Measurements from ENCODE around the gene NBEA.
"Not testable (repeated sequence)": the region's sequence is repeated elsewhere in the genome, so short reads cannot be mapped to it uniquely, and the experiment has no call there.

NBEA gene

DNA sequence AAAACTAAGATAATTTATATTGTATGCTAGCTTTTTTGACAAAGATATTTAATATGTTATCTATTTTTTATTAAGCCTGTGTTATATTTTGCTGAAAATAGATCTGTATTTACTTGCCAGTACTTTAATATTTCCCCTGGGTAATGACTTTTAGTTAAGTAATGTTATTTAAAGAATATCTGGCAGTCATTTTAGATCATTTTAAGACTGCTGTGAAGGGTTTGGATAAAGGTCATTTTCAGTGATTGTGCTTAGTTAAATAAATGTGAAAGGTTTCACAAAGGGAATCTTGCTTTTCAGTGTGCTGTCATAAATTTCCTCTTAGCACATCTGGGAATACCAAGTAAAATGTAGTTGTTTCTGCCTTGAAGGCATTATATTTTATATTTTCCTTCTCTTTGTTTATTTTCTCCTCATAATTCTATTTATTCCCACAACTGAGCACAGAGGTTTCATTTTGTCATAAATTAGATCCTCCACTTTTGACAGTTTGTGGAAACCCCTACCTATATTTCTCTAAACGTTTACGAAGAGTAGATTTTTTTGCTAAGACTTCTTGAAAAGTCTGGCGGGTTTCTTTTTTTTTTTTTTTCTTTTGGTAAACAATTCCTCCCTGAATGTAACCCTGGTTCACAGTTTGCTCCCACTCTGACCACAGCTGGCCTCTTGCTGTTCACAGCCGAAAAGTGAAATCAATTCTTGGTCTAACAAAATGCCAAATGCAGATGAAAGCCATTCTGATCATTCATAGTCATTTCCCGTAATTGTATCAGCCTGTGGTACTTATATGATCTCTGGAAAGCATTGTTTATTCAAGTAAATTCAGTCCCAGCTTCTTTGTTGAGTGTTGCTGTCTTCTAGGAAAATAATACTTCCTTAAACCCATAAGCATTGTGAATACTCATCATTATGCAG is 446.6 kb downstream of the NBEA start:
- H3K4me3 ChIP-seq (ENCODE audit: low read depth, low read length): no peak overlapping the region
- in situ Hi-C loops (cut with HindIII; ENCODE audit: low pct_ligation_motif_present, low sequenced_read_pairs): no loop called here
- no peak overlapping the region for H3K27ac ChIP-seq
- H3K27me3 ChIP-seq (replicated peaks): no peaks in the 10 kb centered on the region
- peak; percentile 6 for DNase-seq
- TF ChIP-seq, protein P1, sequence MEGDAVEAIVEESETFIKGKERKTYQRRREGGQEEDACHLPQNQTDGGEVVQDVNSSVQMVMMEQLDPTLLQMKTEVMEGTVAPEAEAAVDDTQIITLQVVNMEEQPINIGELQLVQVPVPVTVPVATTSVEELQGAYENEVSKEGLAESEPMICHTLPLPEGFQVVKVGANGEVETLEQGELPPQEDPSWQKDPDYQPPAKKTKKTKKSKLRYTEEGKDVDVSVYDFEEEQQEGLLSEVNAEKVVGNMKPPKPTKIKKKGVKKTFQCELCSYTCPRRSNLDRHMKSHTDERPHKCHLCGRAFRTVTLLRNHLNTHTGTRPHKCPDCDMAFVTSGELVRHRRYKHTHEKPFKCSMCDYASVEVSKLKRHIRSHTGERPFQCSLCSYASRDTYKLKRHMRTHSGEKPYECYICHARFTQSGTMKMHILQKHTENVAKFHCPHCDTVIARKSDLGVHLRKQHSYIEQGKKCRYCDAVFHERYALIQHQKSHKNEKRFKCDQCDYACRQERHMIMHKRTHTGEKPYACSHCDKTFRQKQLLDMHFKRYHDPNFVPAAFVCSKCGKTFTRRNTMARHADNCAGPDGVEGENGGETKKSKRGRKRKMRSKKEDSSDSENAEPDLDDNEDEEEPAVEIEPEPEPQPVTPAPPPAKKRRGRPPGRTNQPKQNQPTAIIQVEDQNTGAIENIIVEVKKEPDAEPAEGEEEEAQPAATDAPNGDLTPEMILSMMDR (IDR thresholded peaks at IDR 0.05; ENCODE audit: low read depth, low read length, missing control alignments): no peak
- no peaks in the 10 kb centered on the region for H3K36me3 ChIP-seq (replicated peaks)

DNA sequence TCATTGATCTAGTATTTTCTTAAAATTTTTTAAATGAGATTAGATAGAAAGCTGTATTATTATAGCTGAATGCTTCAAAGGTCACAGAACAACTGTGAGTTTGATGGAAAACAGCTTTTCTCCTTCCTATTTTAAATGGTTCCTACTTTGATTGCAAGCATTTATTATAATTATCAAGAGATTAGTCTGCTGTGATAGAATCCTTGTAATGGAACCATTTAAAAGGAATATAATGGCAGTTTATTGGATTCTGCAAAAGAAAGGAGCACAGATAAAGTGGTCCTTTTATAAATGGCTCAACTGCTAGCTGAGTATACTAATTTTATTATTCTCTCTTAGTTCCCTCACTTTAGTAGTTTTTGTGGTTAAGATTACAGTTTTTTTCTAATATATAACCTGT is 447.5 kb downstream of the NBEA start:
- Histone ChIP-seq H3K27me3 (replicated peaks) (no peaks in the 10 kb centered on the region), H3K36me3 (replicated peaks) (no peaks in the 10 kb centered on the region), H3K27ac (no peak overlapping the region), H3K4me3 (ENCODE audit: low read depth, low read length) (no peak overlapping the region)
- TF ChIP-seq, protein P1 (IDR thresholded peaks at IDR 0.05; ENCODE audit: low read depth, low read length, missing control alignments): no peak
- no peak for DNase-seq
- in situ Hi-C loops (cut with HindIII; ENCODE audit: low pct_ligation_motif_present, low sequenced_read_pairs): no loop called here

GRCh38 chr13:35392768-35393167 is 450.7 kb downstream of the NBEA start:
- TF ChIP-seq, protein P1 (IDR thresholded peaks at IDR 0.05; ENCODE audit: low read depth, low read length, missing control alignments): no peak
- in situ Hi-C loops (cut with HindIII; ENCODE audit: low pct_ligation_motif_present, low sequenced_read_pairs): no loop called here
- Histone ChIP-seq H3K36me3 (replicated peaks) (no peaks in the 10 kb centered on the region), H3K4me3 (ENCODE audit: low read depth, low read length) (no peak overlapping the region), H3K27me3 (replicated peaks) (no peaks in the 10 kb centered on the region), H3K27ac (no peak overlapping the region)
- no peak for DNase-seq

DNA sequence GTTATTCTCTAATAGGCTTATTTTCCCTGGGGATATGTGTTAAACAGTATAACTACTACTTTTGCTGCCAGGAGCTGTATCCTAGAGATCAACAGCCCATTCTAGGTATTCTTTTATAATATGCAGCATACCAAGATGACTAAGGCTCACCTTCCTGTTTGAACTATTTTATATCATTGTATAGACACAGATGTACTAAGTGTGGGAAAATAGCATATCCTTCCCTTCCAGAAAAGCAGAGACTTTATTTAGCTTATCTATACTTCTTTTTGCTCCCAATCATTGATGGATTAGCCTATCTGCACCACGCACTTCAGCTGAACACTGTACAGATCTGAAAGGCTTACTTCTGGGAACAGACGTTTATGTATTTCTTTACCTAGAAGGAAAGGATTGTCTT is 451.8 kb downstream of the NBEA start:
- no peak for DNase-seq
- Histone ChIP-seq H3K27me3 (replicated peaks) (no peaks in the 10 kb centered on the region), H3K27ac (no peak overlapping the region), H3K4me3 (ENCODE audit: low read depth, low read length) (no peak overlapping the region), H3K36me3 (replicated peaks) (no peaks in the 10 kb centered on the region)
- TF ChIP-seq, protein P1 (IDR thresholded peaks at IDR 0.05; ENCODE audit: low read depth, low read length, missing control alignments): no peak
- in situ Hi-C loops (cut with HindIII; ENCODE audit: low pct_ligation_motif_present, low sequenced_read_pairs): no loop called here

DNA sequence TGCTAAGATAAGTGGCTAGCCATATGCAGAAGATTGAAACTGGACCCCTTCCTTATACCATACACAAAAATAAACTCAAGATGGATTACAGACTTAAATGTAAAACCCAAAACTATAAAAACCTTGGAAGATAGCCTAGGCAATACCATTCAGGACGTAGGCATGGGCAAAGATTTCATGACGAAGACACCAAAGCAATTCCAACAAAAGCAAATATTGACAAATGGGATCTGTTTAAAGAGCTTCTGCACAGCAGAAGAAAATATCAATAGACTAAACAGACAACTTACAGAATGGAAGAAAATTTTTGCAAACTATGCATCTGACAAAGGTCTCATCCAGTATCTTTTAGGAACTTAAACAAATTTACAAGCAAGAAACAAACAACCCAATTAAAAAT is 466.2 kb downstream of the NBEA start:
- H3K36me3 ChIP-seq (replicated peaks); H3K27me3 ChIP-seq (replicated peaks); DNase-seq; H3K4me3 ChIP-seq (ENCODE audit: low read depth, low read length); H3K27ac ChIP-seq; in situ Hi-C loops (cut with HindIII; ENCODE audit: low pct_ligation_motif_present, low sequenced_read_pairs): not testable (repeated sequence)

GRCh38 chr13:35411059-35411744 is 469.1 kb downstream of the NBEA start:
- no peak overlapping the region for H3K27ac ChIP-seq
- no peak for DNase-seq
- no peaks in the 10 kb centered on the region for H3K27me3 ChIP-seq (replicated peaks)
- in situ Hi-C loops (cut with HindIII; ENCODE audit: low pct_ligation_motif_present, low sequenced_read_pairs): no loop called here
- TF ChIP-seq, protein P1 (IDR thresholded peaks at IDR 0.05; ENCODE audit: low read depth, low read length, missing control alignments): no peak
- H3K4me3 ChIP-seq (ENCODE audit: low read depth, low read length): no peak overlapping the region
- no peaks in the 10 kb centered on the region for H3K36me3 ChIP-seq (replicated peaks)

Data from brain microvascular endothelial cell (primary cell).